GM12878 (cell line): ENCODE data around the gene KRTAP10-5. TPM values are rescaled to one million over a fixed set of nuclear protein-coding genes. Genes with fewer than 3 reads are reported as not detected.

Experiments
- ATAC-seq: fragments of 200-7000 bp; cut with Tn5 transposase; 3 replicates; pipeline ENCODE4 v1.9.1; 2020; ENCODE audit warnings: mild to moderate bottlenecking, moderate library complexity
- BruUV-seq: library from RNA; stranded (reverse); fragments of 400-500 nt; replicated peaks from 2 replicates; lab custom pipeline; 2021; lab: Mats Ljungman, UMichigan
- CTCF ChIA-PET: fragments of 300-600 bp; sonication (Branson Sonifier 250); formaldehyde crosslinking; extraction: SDS; loops from one replicate; lab custom pipeline; 2021; ENCODE audit warnings: inconsistent platforms; lab: Yijun Ruan, JAX
- POLR2A ChIA-PET: fragments of 350-600 bp; formaldehyde crosslinking; extraction: SDS; loops from one replicate; lab custom pipeline; 2021; ENCODE audit warnings: inconsistent platforms; lab: Charles Lee
- RAD21 ChIA-PET: fragments of 300-600 bp; sonication (Branson Sonifier 250); formaldehyde crosslinking; loops from one replicate; lab custom pipeline; 2023; ENCODE audit warnings: antibody characterized with exemption; ENCODE audit not compliant: unreplicated experiment; lab: Charles Lee
- SMC1A ChIA-PET: fragments of 300-600 bp; sonication (Branson Sonifier 250); formaldehyde crosslinking; loops from one replicate; lab custom pipeline; 2023; ENCODE audit not compliant: unreplicated experiment, uncharacterized antibody; lab: Charles Lee
- DNase-seq: peaks from one replicate; pipeline ENCODE4 v3.0.0-alpha.2; 2011; ENCODE audit warnings: low read depth, low spot score
- FAIRE-seq: peaks from 3 replicates; lab custom pipeline; 2011; peaks lifted over from hg19 to GRCh38; lab: Jason Lieb, UNC
- H2AFZ ChIP-seq: 2 replicates; pipeline ENCODE4 v1.6.0; 2011; ENCODE audit warnings: low read depth, low read length, control low read depth; ENCODE audit not compliant: control insufficient read depth
- H3K27ac ChIP-seq: 2 replicates; pipeline ENCODE4 v1.5.1; 2011; ENCODE audit warnings: control low read depth; ENCODE audit not compliant: control insufficient read depth, insufficient read depth
- H3K27me3 ChIP-seq, 2 experiments: replicated peaks in 1 of 2; 2 replicates each; pipeline versions ENCODE4 v1.6.0 to v1.6.1; 2011; ENCODE audit warnings: low read length in 1 of 2; ENCODE audit not compliant: control insufficient read depth in 2 of 2, insufficient read depth in 2 of 2
- H3K36me3 ChIP-seq, 2 experiments: 2 replicates each; pipeline ENCODE4 v1.5.1; 2011; ENCODE audit warnings: low read length in 1 of 2; ENCODE audit not compliant: control insufficient read depth in 2 of 2, insufficient read depth in 2 of 2
- H3K4me1 ChIP-seq: 2 replicates; pipeline ENCODE4 v1.6.1; 2011; ENCODE audit warnings: mild to moderate bottlenecking, low read length, moderate library complexity, mixed read lengths; ENCODE audit not compliant: control insufficient read depth, insufficient read depth
- H3K4me2 ChIP-seq: 2 replicates; pipeline ENCODE4 v1.6.0; 2011; ENCODE audit warnings: control low read depth; ENCODE audit not compliant: control insufficient read depth, insufficient read depth
- H3K4me3 ChIP-seq: fragments of 200-600 bp; sonication (generic); 2 replicates; pipeline ENCODE4 v1.5.1; 2016
- H3K79me2 ChIP-seq: 2 replicates; pipeline ENCODE4 v1.6.0; 2011; ENCODE audit warnings: low read length; ENCODE audit not compliant: control insufficient read depth, insufficient read depth
- H3K9ac ChIP-seq: 2 replicates; pipeline ENCODE4 v1.8.0; 2011; ENCODE audit warnings: low read length, control low read depth, mixed read lengths; ENCODE audit not compliant: control insufficient read depth, insufficient read depth
- H3K9me3 ChIP-seq: replicated peaks from 3 replicates; pipeline ENCODE4 v1.5.1; 2011; ENCODE audit warnings: mild to moderate bottlenecking, low read length; ENCODE audit not compliant: control insufficient read depth, insufficient read depth
- H4K20me1 ChIP-seq: 2 replicates; pipeline ENCODE4 v1.6.0; 2011; ENCODE audit not compliant: control insufficient read depth, insufficient read depth
- CEBPB ChIP-seq, 2 experiments: fragments of 150-350 bp in 1 of 2; IDR thresholded peaks; 2 replicates each; pipeline ENCODE4 v1.6.1; 2012 to 2014; ENCODE audit warnings: low read depth in 2 of 2, low read length in 2 of 2, borderline replicate concordance in 1 of 2, inconsistent platforms in 1 of 2
- DPF2 ChIP-seq: fragments of 450-650 bp; IDR thresholded peaks from 2 replicates; pipeline ENCODE4 v1.6.1; 2017; ENCODE audit warnings: mild to moderate bottlenecking
- ETV6 ChIP-seq, 2 experiments: fragments of 450-650 bp in 1 of 2; IDR thresholded peaks in 1 of 2; conservative IDR thresholded peaks in 1 of 2; 2 replicates each; pipeline ENCODE4 v1.6.1; 2014; ENCODE audit warnings: antibody characterized with exemption in 1 of 2, borderline replicate concordance in 1 of 2, low read depth in 1 of 2, mild to moderate bottlenecking in 1 of 2, moderate library complexity in 1 of 2
- KAT2A ChIP-seq: conservative IDR thresholded peaks from 2 replicates; pipeline ENCODE4 v1.6.1; 2011; ENCODE audit warnings: low read depth, low read length; ENCODE audit not compliant: control insufficient read depth
- MXI1 ChIP-seq: fragments of 150-350 bp; IDR thresholded peaks from 2 replicates; pipeline ENCODE4 v1.6.1; 2011; ENCODE audit warnings: low read depth, mild to moderate bottlenecking, inconsistent platforms, low read length, improper control_type of control experiment
- NFYA ChIP-seq: IDR thresholded peaks from 2 replicates; pipeline ENCODE4 v1.6.1; 2011; ENCODE audit warnings: low read depth, mild to moderate bottlenecking, low read length, improper control_type of control experiment, borderline replicate concordance
- PML ChIP-seq: IDR thresholded peaks from 2 replicates; pipeline ENCODE4 v1.6.1; 2012; ENCODE audit warnings: low read length, inconsistent platforms
- RAD51 ChIP-seq: fragments of 450-650 bp; IDR thresholded peaks from 2 replicates; pipeline ENCODE4 v1.6.1; 2016; ENCODE audit warnings: moderate library complexity, mild to moderate bottlenecking, inconsistent platforms
- REST ChIP-seq: IDR thresholded peaks from 2 replicates; pipeline ENCODE4 v1.6.1; 2012; ENCODE audit warnings: mild to moderate bottlenecking, low read depth, low read length
- RFX5 ChIP-seq: IDR thresholded peaks from 2 replicates; pipeline ENCODE4 v1.6.1; 2011; ENCODE audit warnings: low read depth, low read length, improper control_type of control experiment
- SPI1 ChIP-seq: IDR thresholded peaks from 2 replicates; pipeline ENCODE4 v1.6.1; 2011; ENCODE audit warnings: low read depth, mild to moderate bottlenecking, low read length, moderate library complexity, borderline replicate concordance; ENCODE audit not compliant: insufficient read depth
- TARDBP ChIP-seq: IDR thresholded peaks from 2 replicates; pipeline ENCODE4 v1.6.1; 2016; ENCODE audit warnings: borderline replicate concordance
- ZBED1 ChIP-seq: IDR thresholded peaks from 2 replicates; pipeline ENCODE4 v1.6.1; 2016; ENCODE audit warnings: borderline replicate concordance
- ZNF217 ChIP-seq: fragments of 450-650 bp; IDR thresholded peaks from 2 replicates; pipeline ENCODE4 v1.6.1; 2017; ENCODE audit warnings: antibody characterized with exemption, mild to moderate bottlenecking
- ZZZ3 ChIP-seq: IDR thresholded peaks from 2 replicates; pipeline ENCODE4 v1.6.1; 2011; ENCODE audit warnings: low read depth; ENCODE audit not compliant: control insufficient read depth, insufficient read length
- whole genome bisulfite sequencing: methylation state at CpG from one replicate; pipeline ENCODE4 v1.1.6; 2016; ENCODE audit warnings: low lambda C conversion rate; ENCODE audit not compliant: insufficient replicate concordance, insufficient coverage; ENCODE audit errors: missing lambda C conversion rate; 5-methylcytosine and 5-hydroxymethylcytosine counted together
- in situ Hi-C: fragments of 300-500 bp; cut with MboI; formaldehyde crosslinking; loops from 9 replicates; pipeline ENCODE4 v1.14.3; 2018; ENCODE audit warnings: mixed read lengths
- intact Hi-C: fragments of 100-400 bp; cut with micrococcal nuclease; formaldehyde crosslinking; loops from one replicate; pipeline ENCODE4 v1.14.2; 2022; ENCODE audit not compliant: unreplicated experiment
- polyA plus RNA-seq, 11 experiments: library from polyadenylated mRNA; depleted of rRNA in 4 of 11; unstranded in 6 of 11; stranded (reverse) in 5 of 11; fragments of >200 nt; fragmentation: Nextera tagmentation in 4 of 11; fragmentation: Illumina TruSeq in 1 of 11; extraction: Ambion mirVana in 4 of 11; extraction: Trizol in 1 of 11; gene quantifications; 1 replicate in 1 of 11; 2 replicates in 10 of 11; pipeline versions ENCODE4 v1.2.1 to v1.2.3, GENCODE V29; 2011 to 2016; ENCODE audit warnings: inconsistent platforms in 2 of 11, missing spikeins in 2 of 11, low read depth in 1 of 11
- total RNA-seq, 4 experiments: library from RNA; depleted of rRNA in 3 of 4; stranded (reverse); fragments of >200 nt in 3 of 4; fragmentation: Illumina TruSeq in 1 of 4; extraction: Trizol in 1 of 4; gene quantifications; 2 replicates each; pipeline versions ENCODE4 v1.2.1 to v1.2.3, GENCODE V29; 2013 to 2021

Gene KRTAP10-5
- total and polyA plus RNA-seq, 10 of the 15 experiments (the other 5 are each of a cell fraction or from before 2014, with no cell fraction given) = not detected

- CTCF ChIA-PET = no interaction called here
These were observed 36.2 kb upstream of the KRTAP10-5 start for GRCh38 chr21:44616591-44616926.

More at GRCh38 chr21:44616591-44616926, 36.2 kb upstream of the KRTAP10-5 start:
- no peaks in the 10 kb centered on the region for H3K36me3 ChIP-seq
- TF ChIP-seq RAD51 (no peak), DPF2 (no peak), NFYA (no peak), CEBPB (IDR thresholded peaks at IDR 0.05; ENCODE audit: borderline replicate concordance in 1 of 2, low read depth in 2 of 2, low read length in 2 of 2) (no peak), MXI1 (no peak), ZNF217 (no peak), ZZZ3 (no peak), ETV6 (conservative IDR thresholded peaks at IDR 0.05 in 1 of 2, IDR thresholded peaks at IDR 0.05 in 1 of 2; ENCODE audit: borderline replicate concordance in 1 of 2, low read depth in 1 of 2) (no peak), RFX5 (no peak), KAT2A (no peak), PML (no peak), REST (no peak), SPI1 (no peak), TARDBP (no peak), ZBED1 (no peak)
- TF ChIP-seq, all 136 proteins: peak for 0
- DNase-seq (no peak), ATAC-seq (no peak), FAIRE-seq (no peak)
- H3K9me3 ChIP-seq = peaks cover 2% of the 10 kb centered on the region; the same call in 1 of the 3 replicates
- RAD21 ChIA-PET = no interaction called here
- SMC1A ChIA-PET = no interaction called here
- H3K4me2 ChIP-seq = no peak overlapping the region
- no peaks in the 10 kb centered on the region for H3K79me2 ChIP-seq
- no peak overlapping the region for H3K27ac ChIP-seq
- POLR2A ChIA-PET = no interaction called here
- no peaks in the 10 kb centered on the region for H4K20me1 ChIP-seq
- no peaks in the 10 kb centered on the region for H3K4me1 ChIP-seq
- no peak overlapping the region for H3K4me3 ChIP-seq
- intact Hi-C loops = no loop called here
- in situ Hi-C loops = no loop called here
- H3K27me3 ChIP-seq = no peaks in the 10 kb centered on the region
- no peak overlapping the region for H3K9ac ChIP-seq
- no peak overlapping the region for H2AFZ ChIP-seq
- 53% methylated on average over 16 of the region's 16 CpGs for WGBS
- no TSS peak for BruUV-seq
